Measurements from ENCODE around the gene CLEC2L. TPM values are rescaled to one million over a fixed set of nuclear protein-coding genes. Genes with fewer than 3 reads are reported as not detected.

The CLEC2L gene
- polyA plus RNA-seq, 1 donor from 2014 or later, result 4.5 TPM

DNA sequence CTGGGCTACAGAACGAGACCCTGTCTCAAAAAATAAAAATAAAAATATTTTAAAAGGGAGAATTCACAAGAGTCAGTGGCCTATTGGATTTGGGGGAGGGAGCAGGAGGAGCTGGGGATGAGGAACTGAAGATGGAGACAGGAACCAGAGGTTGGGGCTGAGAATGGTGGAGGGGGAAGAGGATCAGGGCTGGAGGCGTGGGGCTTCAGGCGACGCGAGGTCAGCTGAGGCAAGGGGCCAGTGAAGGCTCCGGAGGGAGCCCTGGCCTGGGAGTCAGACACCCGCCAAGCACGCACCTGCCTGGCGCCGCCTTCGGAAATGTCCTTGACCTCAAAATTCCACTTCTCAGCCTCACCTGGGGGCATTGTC, 671 bp upstream of the CLEC2L start:
- H3K9ac ChIP-seq (ENCODE audit: low read length), result no peak overlapping the region
- peak overlapping the region; percentile 64 for H3K4me3 ChIP-seq (ENCODE audit: low read length)
- no peaks in the 10 kb centered on the region for H3F3A ChIP-seq (ENCODE audit: insufficient read depth, low read length, poor library complexity, severe bottlenecking)
- H3K9me3 ChIP-seq (ENCODE audit: low read length), result no peaks in the 10 kb centered on the region
- peaks cover 36% of the 10 kb centered on the region for H3K27me3 ChIP-seq (ENCODE audit: insufficient read depth, low read depth, low read length)
- H3K79me2 ChIP-seq (replicated peaks; ENCODE audit: insufficient read depth, low read length), result no peaks in the 10 kb centered on the region
- TF ChIP-seq CTCF (IDR thresholded peaks at IDR 0.05; ENCODE audit: poor library complexity, severe bottlenecking), result no peak
- TF ChIP-seq RAD21 (conservative IDR thresholded peaks at IDR 0.05), result no peak
- no peak for TF ChIP-seq TAF1 (IDR thresholded peaks at IDR 0.05; ENCODE audit: low read depth)
- TF ChIP-seq POLR2AphosphoS5 (IDR thresholded peaks at IDR 0.05), result no peak
- TF ChIP-seq EZH2 (IDR thresholded peaks at IDR 0.05; ENCODE audit: borderline replicate concordance, insufficient read depth, low read length, poor library complexity, severe bottlenecking), result no peak
- TF ChIP-seq EP300 (conservative IDR thresholded peaks at IDR 0.05; ENCODE audit: poor library complexity, severe bottlenecking), result no peak
- no peak for TF ChIP-seq REST (IDR thresholded peaks at IDR 0.05; ENCODE audit: borderline replicate concordance)
- no peak for TF ChIP-seq MXI1 (conservative IDR thresholded peaks at IDR 0.05; ENCODE audit: poor library complexity, severe bottlenecking)
- TF ChIP-seq SMC3 (conservative IDR thresholded peaks at IDR 0.05; ENCODE audit: poor library complexity), result no peak
- H2AFZ ChIP-seq (ENCODE audit: low read depth, low read length), result no peak overlapping the region
- no peaks in the 10 kb centered on the region for H3K9me2 ChIP-seq (ENCODE audit: insufficient read depth, low read length)
- no peaks in the 10 kb centered on the region for H4K20me1 ChIP-seq (ENCODE audit: insufficient read depth)
- H3K4me2 ChIP-seq (ENCODE audit: low read length), result no peak overlapping the region
- no peak overlapping the region for H3K27ac ChIP-seq (ENCODE audit: low read length)
- H3K36me3 ChIP-seq (ENCODE audit: insufficient read depth, low read length), result no peaks in the 10 kb centered on the region

- Histone ChIP-seq H3K4me3 (ENCODE audit: low read length) (peak overlapping the region; percentile 58), H3F3A (ENCODE audit: insufficient read depth, low read length, poor library complexity, severe bottlenecking) (no peaks in the 10 kb centered on the region), H4K20me1 (ENCODE audit: insufficient read depth) (no peaks in the 10 kb centered on the region), H2AFZ (ENCODE audit: low read depth, low read length) (no peak overlapping the region), H3K27me3 (ENCODE audit: insufficient read depth, low read depth, low read length) (peaks cover 36% of the 10 kb centered on the region), H3K79me2 (replicated peaks; ENCODE audit: insufficient read depth, low read length) (no peaks in the 10 kb centered on the region), H3K9me2 (ENCODE audit: insufficient read depth, low read length) (no peaks in the 10 kb centered on the region), H3K36me3 (ENCODE audit: insufficient read depth, low read length) (no peaks in the 10 kb centered on the region), H3K27ac (ENCODE audit: low read length) (no peak overlapping the region), H3K4me2 (ENCODE audit: low read length) (no peak overlapping the region), H3K9me3 (ENCODE audit: low read length) (no peaks in the 10 kb centered on the region), H3K9ac (ENCODE audit: low read length) (no peak overlapping the region)
- TF ChIP-seq REST (IDR thresholded peaks at IDR 0.05; ENCODE audit: borderline replicate concordance) (no peak), CTCF (IDR thresholded peaks at IDR 0.05; ENCODE audit: poor library complexity, severe bottlenecking) (no peak), TAF1 (IDR thresholded peaks at IDR 0.05; ENCODE audit: low read depth) (no peak), EP300 (conservative IDR thresholded peaks at IDR 0.05; ENCODE audit: poor library complexity, severe bottlenecking) (no peak), MXI1 (conservative IDR thresholded peaks at IDR 0.05; ENCODE audit: poor library complexity, severe bottlenecking) (no peak), EZH2 (IDR thresholded peaks at IDR 0.05; ENCODE audit: borderline replicate concordance, insufficient read depth, low read length, poor library complexity, severe bottlenecking) (no peak), POLR2AphosphoS5 (IDR thresholded peaks at IDR 0.05) (no peak), RAD21 (conservative IDR thresholded peaks at IDR 0.05) (no peak), SMC3 (conservative IDR thresholded peaks at IDR 0.05; ENCODE audit: poor library complexity) (no peak)
Measured at GRCh38 chr7:139523968-139524815, 707 bp downstream of the CLEC2L start.

Measured in neural cell (in vitro differentiated cells).